Mesendoderm (in vitro differentiated cells): Measurements from ENCODE around the gene GPR173.

ENCODE experiments used
- DNase-seq: peaks from one replicate; pipeline ENCODE4 v3.0.0; 2013
- H2AK5ac ChIP-seq: 2 replicates; pipeline ENCODE4 v1.6.1; 2013; ENCODE audit warnings: low read length, inconsistent platforms
- H2BK120ac ChIP-seq: 2 replicates; pipeline ENCODE4 v1.6.1; 2013; ENCODE audit warnings: low read depth, mild to moderate bottlenecking, low read length, moderate library complexity, mixed read lengths
- H2BK15ac ChIP-seq: replicated peaks from 2 replicates; pipeline ENCODE4 v1.6.1; 2013; ENCODE audit warnings: low read depth, mild to moderate bottlenecking, moderate library complexity
- H2BK5ac ChIP-seq: 2 replicates; pipeline ENCODE4 v1.6.1; 2013; ENCODE audit warnings: low read length, inconsistent platforms
- H3K18ac ChIP-seq: 2 replicates; pipeline ENCODE4 v1.6.1; 2013; ENCODE audit warnings: mild to moderate bottlenecking, low read length, mixed read lengths
- H3K23ac ChIP-seq: one replicate; pipeline ENCODE4 v1.6.1; 2013; ENCODE audit warnings: low read length
- H3K27ac ChIP-seq: 2 replicates; pipeline ENCODE4 v1.5.1; 2013; ENCODE audit warnings: low read depth, mild to moderate bottlenecking, inconsistent platforms, low read length, moderate library complexity
- H3K27me3 ChIP-seq: 2 replicates; pipeline ENCODE4 v1.6.1; 2013; ENCODE audit warnings: low read length, control low read depth, mild to moderate bottlenecking, inconsistent platforms; ENCODE audit not compliant: insufficient read depth, poor library complexity
- H3K36me3 ChIP-seq: 2 replicates; pipeline ENCODE4 v1.6.1; 2013; ENCODE audit warnings: low read length, inconsistent platforms; ENCODE audit not compliant: control insufficient read depth, insufficient read depth
- H3K4ac ChIP-seq: one replicate; pipeline ENCODE4 v1.6.1; 2013; ENCODE audit warnings: low read depth, mild to moderate bottlenecking, low read length, moderate library complexity
- H3K4me1 ChIP-seq: 2 replicates; pipeline ENCODE4 v1.6.1; 2013; ENCODE audit warnings: low read depth, low read length, inconsistent platforms; ENCODE audit not compliant: control insufficient read depth
- H3K4me2 ChIP-seq: 2 replicates; pipeline ENCODE4 v1.6.1; 2013; ENCODE audit warnings: low read length
- H3K4me3 ChIP-seq: 2 replicates; pipeline ENCODE4 v1.5.1; 2013; ENCODE audit warnings: mild to moderate bottlenecking, low read length
- H3K56ac ChIP-seq: one replicate; pipeline ENCODE4 v1.6.1; 2013; ENCODE audit warnings: low read length
- H3K79me1 ChIP-seq: 2 replicates; pipeline ENCODE4 v1.6.1; 2013; ENCODE audit warnings: low read length, inconsistent platforms
- H3K79me2 ChIP-seq: 2 replicates; pipeline ENCODE4 v1.6.1; 2013; ENCODE audit warnings: mild to moderate bottlenecking, low read length; ENCODE audit not compliant: control insufficient read depth, insufficient read depth
- H3K9ac ChIP-seq: 2 replicates; pipeline ENCODE4 v1.6.1; 2013; ENCODE audit warnings: low read length, inconsistent platforms
- H4K5ac ChIP-seq: one replicate; pipeline ENCODE4 v1.6.1; 2013; ENCODE audit warnings: low read length
- H4K8ac ChIP-seq: one replicate; pipeline ENCODE4 v1.6.1; 2013; ENCODE audit warnings: low read depth, mild to moderate bottlenecking, control low read depth, low read length, moderate library complexity
- WGBS: extraction: QIAGEN DNeasy Blood & Tissue Kit; methylation state at CpG from one replicate; pipeline ENCODE4 v1.1.7; 2013; ENCODE audit warnings: low lambda C conversion rate, missing lambda C conversion rate; ENCODE audit not compliant: insufficient coverage; ENCODE audit errors: extremely low coverage; 5-methylcytosine and 5-hydroxymethylcytosine counted together

GPR173 gene

DNA sequence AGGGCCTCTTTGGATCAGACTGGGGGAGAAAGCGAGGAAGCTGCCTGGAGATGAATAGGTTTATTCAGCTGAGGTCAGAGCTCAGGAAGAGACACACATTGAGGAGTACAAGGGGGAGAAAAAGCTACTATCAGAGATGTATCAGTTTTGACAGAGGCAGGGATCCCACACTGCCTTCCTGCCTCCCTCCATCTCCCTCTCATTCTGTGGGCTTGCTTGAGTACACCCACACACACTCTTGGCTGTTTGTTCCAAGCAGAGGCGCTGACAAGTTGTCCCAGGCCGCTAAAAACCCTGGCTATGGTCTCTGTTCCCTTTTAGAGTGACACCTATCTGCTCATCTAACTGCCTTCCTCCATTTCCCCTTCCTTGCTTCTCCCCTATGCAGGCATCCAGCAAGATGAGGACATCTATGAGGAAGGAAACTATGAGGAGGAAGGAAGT is 38.8 kb downstream of the GPR173 start:
- no peak overlapping the region for H3K4me2 ChIP-seq
- no peak overlapping the region for H3K27ac ChIP-seq
- H3K9ac ChIP-seq: no peak overlapping the region
- H2AK5ac ChIP-seq: no peak overlapping the region
- no peak overlapping the region for H3K4ac ChIP-seq
- peaks cover 3% of the 10 kb centered on the region for H3K36me3 ChIP-seq
- no peak overlapping the region for H3K4me3 ChIP-seq
- H2BK15ac ChIP-seq: no peak overlapping the region
- DNase-seq: no peak
- no peaks in the 10 kb centered on the region for H3K4me1 ChIP-seq
- H4K5ac ChIP-seq: no peak overlapping the region
- H3K79me2 ChIP-seq: no peaks in the 10 kb centered on the region
- peaks cover 2% of the 10 kb centered on the region for H3K79me1 ChIP-seq
- no CpG with 5 or more reads among the region's 3 CpGs for WGBS
- H2BK5ac ChIP-seq: no peak overlapping the region
- no peak overlapping the region for H3K23ac ChIP-seq
- no peak overlapping the region for H3K18ac ChIP-seq
- no peak overlapping the region for H2BK120ac ChIP-seq
- H4K8ac ChIP-seq: no peak overlapping the region
- no peak overlapping the region for H3K56ac ChIP-seq
- no peaks in the 10 kb centered on the region for H3K27me3 ChIP-seq

GRCh38 chrX:53088136-53088974 is 39.8 kb downstream of the GPR173 start:
- H3K9ac ChIP-seq: peak overlapping the region; percentile 69
- H4K8ac ChIP-seq: no peak overlapping the region
- H2BK120ac ChIP-seq: no peak overlapping the region
- H3K36me3 ChIP-seq: peaks cover 3% of the 10 kb centered on the region
- no peaks in the 10 kb centered on the region for H3K4me1 ChIP-seq
- H3K79me2 ChIP-seq: no peaks in the 10 kb centered on the region
- H3K4ac ChIP-seq: peak overlapping the region; percentile 5
- peak overlapping the region; percentile 75 for H3K4me2 ChIP-seq
- peaks cover 2% of the 10 kb centered on the region for H3K79me1 ChIP-seq
- peak overlapping the region; percentile 82 for H3K56ac ChIP-seq
- H3K27ac ChIP-seq: no peak overlapping the region
- no peaks in the 10 kb centered on the region for H3K27me3 ChIP-seq
- H2BK5ac ChIP-seq: no peak overlapping the region
- H2AK5ac ChIP-seq: no peak overlapping the region
- WGBS: no CpG with 5 or more reads among the region's 51 CpGs
- peak overlapping the region; percentile 46 for H3K4me3 ChIP-seq
- no peak overlapping the region for H3K18ac ChIP-seq
- H2BK15ac ChIP-seq: no peak overlapping the region
- no peak overlapping the region for H4K5ac ChIP-seq
- peak; percentile 89 for DNase-seq
- H3K23ac ChIP-seq: no peak overlapping the region

- DNase-seq: peak; percentile 64
- Histone ChIP-seq H4K8ac (no peak overlapping the region), H2AK5ac (no peak overlapping the region), H3K4me2 (no peak overlapping the region), H3K23ac (no peak overlapping the region), H3K27ac (no peak overlapping the region), H3K27me3 (no peaks in the 10 kb centered on the region), H2BK15ac (no peak overlapping the region), H3K4ac (no peak overlapping the region), H4K5ac (no peak overlapping the region), H3K9ac (peak overlapping the region; percentile 69), H3K79me2 (no peaks in the 10 kb centered on the region), H2BK120ac (no peak overlapping the region), H3K79me1 (no peaks in the 10 kb centered on the region), H3K4me1 (no peaks in the 10 kb centered on the region), H3K56ac (peak overlapping the region; percentile 79), H2BK5ac (no peak overlapping the region), H3K4me3 (no peak overlapping the region), H3K18ac (no peak overlapping the region), H3K36me3 (peaks cover 3% of the 10 kb centered on the region)
- no CpG with 5 or more reads among the region's 11 CpGs for WGBS
These were observed 40.7 kb downstream of the GPR173 start for GRCh38 chrX:53089224-53089842.

DNA sequence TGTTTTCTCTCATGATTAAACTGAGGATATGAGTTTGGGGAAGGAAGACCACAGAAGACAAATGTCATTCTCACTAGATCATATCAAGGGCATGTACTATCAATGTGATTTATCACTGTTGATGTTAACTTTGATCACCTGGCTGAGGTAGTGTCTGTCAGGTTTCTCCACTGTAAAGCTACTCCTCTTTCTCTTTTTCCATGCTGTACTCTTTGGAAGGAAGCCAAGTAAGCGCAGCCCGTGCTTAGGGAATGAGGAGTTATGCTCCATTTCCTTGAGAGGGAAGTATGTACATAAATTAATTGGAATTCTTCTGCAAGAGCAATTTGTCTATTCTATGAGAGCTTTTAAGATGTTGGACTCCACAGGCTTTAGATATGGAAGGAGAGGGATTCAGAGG is 41.3 kb downstream of the GPR173 start:
- no peak overlapping the region for H2BK5ac ChIP-seq
- DNase-seq: no peak
- H3K4me1 ChIP-seq: no peaks in the 10 kb centered on the region
- H3K4me2 ChIP-seq: no peak overlapping the region
- no peak overlapping the region for H3K4ac ChIP-seq
- no peak overlapping the region for H3K9ac ChIP-seq
- no peaks in the 10 kb centered on the region for H3K79me1 ChIP-seq
- no peak overlapping the region for H3K18ac ChIP-seq
- H3K56ac ChIP-seq: no peak overlapping the region
- peaks cover 3% of the 10 kb centered on the region for H3K36me3 ChIP-seq
- no peak overlapping the region for H3K27ac ChIP-seq
- H3K79me2 ChIP-seq: no peaks in the 10 kb centered on the region
- no CpG with 5 or more reads among the region's 2 CpGs for WGBS
- no peak overlapping the region for H2BK15ac ChIP-seq
- H4K5ac ChIP-seq: no peak overlapping the region
- H4K8ac ChIP-seq: no peak overlapping the region
- no peak overlapping the region for H3K23ac ChIP-seq
- no peak overlapping the region for H3K4me3 ChIP-seq
- H2BK120ac ChIP-seq: no peak overlapping the region
- H2AK5ac ChIP-seq: no peak overlapping the region
- H3K27me3 ChIP-seq: no peaks in the 10 kb centered on the region

GRCh38 chrX:53091354-53091753 is 42.8 kb downstream of the GPR173 start:
- H3K4me3 ChIP-seq: no peak overlapping the region
- no peak for DNase-seq
- H2BK120ac ChIP-seq: no peak overlapping the region
- no peak overlapping the region for H4K5ac ChIP-seq
- no peaks in the 10 kb centered on the region for H3K79me1 ChIP-seq
- no peak overlapping the region for H3K4ac ChIP-seq
- no peak overlapping the region for H3K4me2 ChIP-seq
- no peak overlapping the region for H3K27ac ChIP-seq
- no peak overlapping the region for H4K8ac ChIP-seq
- no peaks in the 10 kb centered on the region for H3K79me2 ChIP-seq
- no peaks in the 10 kb centered on the region for H3K4me1 ChIP-seq
- H2AK5ac ChIP-seq: no peak overlapping the region
- H3K27me3 ChIP-seq: no peaks in the 10 kb centered on the region
- no peak overlapping the region for H3K56ac ChIP-seq
- H2BK15ac ChIP-seq: no peak overlapping the region
- no peak overlapping the region for H3K9ac ChIP-seq
- WGBS: no CpG with 5 or more reads among the region's 2 CpGs
- no peak overlapping the region for H3K23ac ChIP-seq
- H3K18ac ChIP-seq: no peak overlapping the region
- H3K36me3 ChIP-seq: no peaks in the 10 kb centered on the region
- no peak overlapping the region for H2BK5ac ChIP-seq
